Stimulated activated CD4-positive, alpha-beta T cell treated with anti-CD3 and anti-CD28 coated beads, Interleukin-12 subunit alpha, Interleukin-12 subunit beta, amount 100 ng/mL, for 4 hours (primary cell): ENCODE measurements around the gene CYTL1.

Experiments used
- DNase-seq: peaks from one replicate; pipeline ENCODE4 v3.0.0-alpha.2; 2020

The CYTL1 gene

DNA sequence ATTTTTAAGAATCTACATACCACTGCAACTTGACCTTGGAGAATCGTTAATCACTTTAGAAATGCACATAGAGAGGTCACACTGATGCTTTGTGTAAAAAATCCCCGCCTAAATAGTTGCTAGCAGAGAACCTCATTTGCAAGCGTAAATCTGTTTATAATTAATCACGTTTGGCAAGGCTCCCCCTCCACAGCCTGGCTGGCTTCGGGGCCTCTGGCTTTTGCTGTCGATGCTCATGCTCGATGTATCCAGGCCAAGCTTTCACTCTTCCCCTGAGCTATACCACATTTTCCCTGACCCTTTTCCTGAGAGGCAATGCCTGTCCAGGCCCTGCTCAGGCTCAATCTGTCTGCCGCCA lies 23.4 kb downstream of the CYTL1 start:
- no peak for DNase-seq

DNA sequence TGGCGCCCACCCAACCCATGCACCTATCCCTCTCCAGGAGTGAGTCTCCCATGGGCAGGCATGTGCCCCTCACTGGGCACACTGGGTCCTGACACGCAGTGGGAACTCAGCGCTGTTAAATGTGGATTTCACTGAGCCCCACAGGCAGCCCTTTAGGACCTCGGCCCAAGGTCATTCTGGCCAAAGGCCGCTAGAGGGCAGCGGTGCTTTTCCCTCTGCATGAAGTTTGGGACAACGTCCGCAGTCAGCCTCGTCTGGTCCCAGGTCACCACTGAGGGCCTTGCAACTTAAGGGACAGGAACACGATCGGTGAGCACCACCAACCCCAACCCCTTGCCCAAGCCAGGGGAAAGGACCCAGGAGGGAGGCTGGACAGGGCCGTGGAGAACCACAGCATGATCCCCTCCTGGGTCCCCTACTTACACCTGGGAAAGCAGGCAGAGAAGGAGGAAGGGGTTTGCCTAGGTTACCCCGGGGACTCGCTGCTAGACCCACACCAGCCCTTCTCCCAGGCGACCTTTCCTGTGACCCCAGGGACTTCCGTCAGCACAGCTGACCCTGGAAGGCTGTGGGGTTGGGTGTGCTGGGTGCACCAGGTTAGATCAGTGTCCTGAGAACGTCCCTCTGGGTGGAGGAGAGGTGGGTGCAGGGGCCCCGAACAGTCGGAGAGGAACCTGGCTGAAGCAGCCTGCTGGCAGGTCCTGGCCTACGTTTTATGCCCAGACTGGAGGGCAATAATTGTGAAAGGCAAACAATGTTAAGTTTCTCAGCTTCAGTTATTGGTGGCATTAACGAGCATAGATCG lies 24.0 kb downstream of the CYTL1 start:
- peak; percentile 30 for DNase-seq

DNA sequence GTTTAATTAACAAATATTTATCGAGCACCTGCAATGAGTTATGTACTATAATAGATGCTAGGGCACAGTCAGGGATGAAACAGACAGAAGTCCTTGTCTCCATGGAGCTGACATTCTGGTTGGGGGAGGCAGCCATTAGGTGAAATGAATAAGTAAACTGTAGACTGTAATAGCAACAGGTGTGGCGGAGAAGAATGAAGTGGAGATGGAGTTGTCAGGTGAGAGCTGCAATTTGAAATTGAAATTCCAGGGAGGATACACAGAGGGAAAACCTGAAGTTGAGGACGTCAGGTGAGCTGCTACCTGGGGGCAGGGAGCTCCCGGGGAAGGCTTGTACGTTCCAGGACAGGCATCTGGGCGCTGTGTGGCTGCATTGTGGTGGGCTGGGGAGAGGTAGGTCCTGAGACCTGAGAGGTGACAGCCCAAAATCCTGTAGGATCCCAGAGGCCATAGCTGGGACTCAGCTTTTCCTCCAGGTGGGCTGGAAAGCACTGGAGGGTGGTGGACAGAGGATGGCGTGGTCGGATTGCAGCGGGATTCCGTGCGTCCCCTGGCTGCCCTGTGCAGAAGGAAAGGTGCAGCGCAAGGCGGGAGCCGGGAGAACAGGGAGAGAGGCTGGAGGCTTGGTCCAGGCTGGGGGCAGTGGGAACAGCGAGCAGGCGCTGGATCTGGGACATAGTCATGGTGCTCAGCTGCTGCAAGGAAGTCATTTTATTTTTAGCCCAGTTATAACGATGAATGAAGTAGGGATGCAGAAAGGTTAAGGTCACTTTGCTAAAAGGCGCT lies 24.8 kb downstream of the CYTL1 start:
- DNase-seq: no peak

DNA sequence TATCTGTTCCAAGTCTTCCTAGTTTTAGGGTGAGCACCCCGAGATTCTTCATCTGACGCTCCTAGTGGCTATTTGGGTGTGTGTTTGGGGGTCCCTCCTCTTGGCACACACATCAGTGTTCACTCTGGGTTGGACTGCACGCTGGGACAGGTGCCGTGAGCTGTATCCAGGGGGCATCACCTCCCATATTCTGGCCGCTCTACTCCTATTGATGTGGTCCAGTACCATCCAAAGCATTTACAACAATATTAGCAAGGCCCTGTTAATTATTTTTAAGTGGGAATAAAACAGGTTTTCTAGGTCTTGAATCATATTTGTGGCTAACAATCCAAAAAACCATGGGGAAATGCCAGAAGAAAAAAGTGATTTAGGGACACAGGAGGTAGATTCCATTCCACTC lies 26.4 kb downstream of the CYTL1 start:
- DNase-seq: no peak

DNA sequence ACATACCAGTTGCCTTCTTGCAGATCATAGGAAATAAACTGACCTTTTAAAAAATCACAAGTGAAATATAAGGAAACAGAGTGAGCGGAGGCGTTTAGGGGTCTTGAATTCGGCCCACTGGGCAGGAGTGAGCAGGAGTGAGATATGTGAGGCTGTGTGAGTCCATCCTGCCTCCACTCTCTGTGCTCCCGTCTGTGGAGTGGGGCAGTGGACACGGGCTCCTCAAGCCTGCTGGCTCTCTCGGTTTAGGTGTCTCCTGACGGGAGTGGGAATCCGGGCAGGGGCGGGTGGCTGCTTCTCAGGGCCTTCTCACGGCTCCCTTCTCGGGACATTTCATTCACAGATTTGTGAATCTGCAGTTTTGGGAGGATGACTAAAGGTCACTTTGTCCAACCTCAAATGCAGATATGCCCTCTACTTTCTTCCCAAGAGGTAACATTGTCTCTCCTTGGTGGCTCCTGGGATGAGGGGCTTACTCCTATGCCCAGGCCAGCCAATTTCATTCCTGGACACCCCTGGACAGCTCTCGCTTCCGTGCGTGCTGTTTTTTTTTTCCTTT lies 27.6 kb downstream of the CYTL1 start:
- no peak for DNase-seq

DNA sequence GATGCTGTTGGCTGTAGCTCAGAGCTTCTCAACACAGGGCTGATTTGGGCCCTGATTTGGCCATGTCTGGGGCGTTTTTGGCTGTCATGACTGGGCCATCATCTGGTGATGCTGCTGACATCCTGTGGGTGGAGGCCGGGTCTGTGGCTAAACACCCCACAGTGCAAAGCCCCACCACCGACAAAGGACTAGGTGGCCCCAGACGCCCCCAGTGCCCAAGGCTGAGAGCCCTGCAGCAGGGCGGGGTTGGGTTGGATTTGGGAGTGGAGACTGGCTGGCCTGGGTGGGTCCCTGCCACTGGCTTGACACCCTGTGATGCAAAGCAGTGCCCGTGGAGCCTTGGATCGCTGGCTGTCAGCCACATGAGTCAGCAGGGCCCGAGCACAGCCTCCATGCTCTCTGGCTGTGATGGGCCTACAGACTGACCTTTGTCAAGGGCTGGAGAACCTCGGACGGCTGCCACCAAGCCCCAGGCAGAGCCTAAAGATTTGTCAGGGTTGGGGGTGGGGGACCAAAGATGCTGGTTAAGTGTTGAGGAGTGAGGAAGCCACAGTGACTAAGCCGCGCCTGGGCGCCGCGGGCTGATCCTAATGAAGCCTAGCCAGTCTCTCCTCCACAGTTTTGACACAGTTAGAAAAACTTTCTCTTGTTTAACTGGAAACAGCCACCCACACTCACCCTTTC lies 28.3 kb downstream of the CYTL1 start:
- no peak for DNase-seq

DNA sequence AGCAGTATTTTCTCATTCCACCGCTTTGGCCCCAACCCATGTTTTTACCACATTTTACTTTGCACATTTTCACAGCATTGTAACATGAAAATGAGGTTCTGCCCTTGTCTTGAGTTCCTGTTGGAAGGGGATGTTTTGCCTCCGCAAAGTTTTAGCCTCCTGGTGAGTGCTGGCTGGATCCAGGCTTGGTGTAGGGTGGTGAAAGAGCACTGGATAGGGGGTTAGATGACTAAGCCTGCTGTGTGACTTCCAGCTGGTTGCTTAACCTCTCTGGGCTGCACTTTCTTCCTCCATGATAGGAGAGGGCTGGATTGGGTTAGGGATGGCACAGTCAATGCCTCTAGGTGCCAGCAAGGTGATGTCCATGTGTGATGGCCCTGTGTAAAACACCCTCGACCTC lies 28.9 kb downstream of the CYTL1 start:
- DNase-seq: no peak

DNA sequence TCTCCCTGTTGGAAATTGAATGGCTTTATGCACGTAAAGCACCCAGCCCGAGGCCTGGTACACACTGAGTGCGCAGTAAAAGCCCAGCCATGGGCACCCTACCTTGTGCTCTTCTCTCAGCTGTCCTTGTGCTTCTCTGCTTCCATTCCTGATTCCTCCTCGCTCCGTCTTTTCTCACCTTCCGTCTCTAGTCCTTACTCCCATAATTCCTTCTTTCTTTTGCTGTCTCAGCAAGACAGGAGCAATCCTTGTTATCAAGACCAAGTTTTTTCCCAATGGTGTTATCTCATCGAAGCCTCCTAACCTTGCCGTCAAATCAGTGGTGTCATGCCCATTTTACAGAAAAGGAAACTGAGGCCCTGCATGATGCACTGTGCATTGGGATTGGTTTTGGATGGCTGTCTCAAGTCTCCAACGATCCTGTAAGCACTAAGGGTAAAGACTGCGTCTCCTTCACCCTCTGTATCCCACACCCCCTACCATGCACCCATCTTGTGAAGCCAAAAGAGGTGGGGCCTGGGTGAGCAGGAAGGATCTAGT lies 30.1 kb downstream of the CYTL1 start:
- DNase-seq: no peak

DNA sequence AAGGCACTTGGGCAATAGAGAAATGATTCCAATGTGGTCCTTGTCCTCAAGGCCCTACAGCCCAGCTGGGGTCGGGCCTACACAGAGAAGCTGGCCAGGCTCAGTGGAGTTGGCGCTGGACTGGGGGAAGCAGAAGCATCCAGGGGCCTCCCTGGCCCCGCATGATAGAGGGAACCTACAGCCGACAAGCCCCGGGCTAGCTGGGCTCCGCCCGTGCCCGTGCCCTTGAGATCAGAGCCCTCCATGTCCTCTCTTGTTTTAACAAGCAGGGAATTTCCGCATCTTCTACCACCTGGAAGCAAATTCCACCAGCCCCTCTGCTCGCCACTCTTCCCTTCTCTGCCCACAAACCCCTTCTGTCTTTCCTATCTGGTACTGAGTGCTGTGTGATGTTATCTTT lies 31.6 kb downstream of the CYTL1 start:
- no peak for DNase-seq

DNA sequence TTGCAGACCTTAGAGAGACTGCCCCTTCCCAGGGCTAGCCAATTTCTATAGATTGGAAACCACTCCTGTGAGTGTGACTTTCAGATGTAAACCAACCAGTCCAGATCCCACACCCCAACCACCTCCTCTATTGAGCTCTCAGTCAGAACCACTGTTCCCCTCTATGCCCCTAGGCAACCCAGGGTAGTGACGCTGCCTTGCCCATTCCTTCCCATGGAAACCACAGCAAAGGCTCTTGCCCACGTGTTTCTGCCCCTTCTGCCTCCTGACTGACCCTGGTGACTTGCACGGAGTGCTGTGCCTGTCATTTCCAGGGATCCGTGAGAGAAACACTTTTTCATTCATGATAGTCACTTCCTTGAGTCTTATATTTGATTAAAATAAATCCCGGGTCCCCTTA lies 32.4 kb downstream of the CYTL1 start:
- no peak for DNase-seq

DNA sequence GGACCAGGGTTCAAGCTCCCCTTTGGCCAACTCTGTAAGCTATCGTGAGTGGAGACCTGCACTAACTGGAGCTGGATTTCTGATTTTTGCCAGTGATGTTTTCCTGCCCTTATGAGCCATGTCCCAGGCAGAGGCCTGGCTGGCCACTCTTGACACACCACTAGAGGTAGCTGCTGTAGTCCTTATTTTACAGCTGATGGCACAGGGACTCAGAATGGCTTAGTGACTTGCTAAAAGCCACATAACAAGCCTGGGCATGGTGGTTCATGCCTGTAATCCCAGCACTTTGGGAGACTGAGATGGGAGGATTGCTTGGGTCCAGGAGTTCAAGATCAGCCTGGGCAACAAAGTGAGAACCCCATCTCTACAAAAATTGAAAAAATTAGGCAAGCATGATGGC lies 33.4 kb downstream of the CYTL1 start:
- no peak for DNase-seq

DNA sequence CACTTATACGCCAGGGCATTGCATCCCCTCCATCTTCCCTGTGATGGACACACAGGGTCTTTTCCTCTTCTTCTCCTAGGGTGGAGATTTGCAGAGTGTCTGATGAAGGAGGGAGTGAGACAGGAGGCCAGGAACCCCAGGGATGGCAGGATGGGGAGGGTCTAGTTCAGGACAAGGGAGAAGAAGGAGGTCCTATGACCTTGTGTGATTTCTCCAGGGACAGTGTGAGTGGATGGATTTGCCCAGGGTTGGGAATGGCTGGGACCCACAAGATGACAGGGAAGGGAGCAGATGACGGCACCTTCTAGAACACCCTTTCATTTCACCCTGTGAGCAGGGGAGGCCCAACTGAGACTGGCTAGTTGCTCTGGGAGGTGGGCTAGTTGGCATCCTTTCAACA lies 34.2 kb downstream of the CYTL1 start:
- no peak for DNase-seq

DNA sequence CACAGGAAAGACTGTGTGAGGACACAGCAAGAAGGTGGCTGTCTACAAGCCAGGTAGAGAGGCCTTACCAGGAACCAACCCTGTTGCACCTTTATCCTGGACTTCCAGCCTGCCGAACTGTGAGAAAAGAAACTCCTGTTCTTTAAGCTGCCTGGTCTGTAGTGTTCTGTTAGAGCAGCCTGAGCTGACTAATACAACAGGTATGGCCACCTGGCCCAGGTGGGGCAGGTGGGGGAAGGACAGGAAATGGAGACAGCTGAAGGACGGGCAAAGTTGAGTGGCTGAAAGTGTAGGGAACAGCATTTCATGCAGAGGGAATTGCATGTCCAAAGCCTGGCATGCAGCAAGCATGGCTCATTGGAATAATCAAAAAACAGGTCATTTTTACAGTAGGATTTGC lies 35.1 kb downstream of the CYTL1 start:
- no peak for DNase-seq

DNA sequence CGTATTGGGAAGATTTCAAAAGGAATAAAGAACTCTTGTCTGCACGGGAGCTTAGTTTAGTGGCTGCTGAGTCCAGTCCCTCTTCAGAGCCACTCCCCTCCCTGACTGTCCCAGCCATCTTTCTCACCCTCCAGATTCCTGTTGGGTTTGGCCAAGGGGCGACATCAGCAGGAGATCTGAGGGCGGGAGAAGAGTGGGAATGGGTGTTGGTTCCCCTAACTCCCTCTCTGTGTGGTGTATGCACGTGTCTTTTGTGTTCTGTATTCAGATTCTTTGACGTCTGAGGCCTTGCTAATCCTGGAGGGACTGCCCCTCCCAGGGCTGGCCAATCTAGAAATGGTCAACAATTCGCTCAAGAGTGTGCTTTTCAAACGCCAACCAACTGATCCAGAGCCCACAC lies 37.4 kb downstream of the CYTL1 start:
- DNase-seq: no peak

DNA sequence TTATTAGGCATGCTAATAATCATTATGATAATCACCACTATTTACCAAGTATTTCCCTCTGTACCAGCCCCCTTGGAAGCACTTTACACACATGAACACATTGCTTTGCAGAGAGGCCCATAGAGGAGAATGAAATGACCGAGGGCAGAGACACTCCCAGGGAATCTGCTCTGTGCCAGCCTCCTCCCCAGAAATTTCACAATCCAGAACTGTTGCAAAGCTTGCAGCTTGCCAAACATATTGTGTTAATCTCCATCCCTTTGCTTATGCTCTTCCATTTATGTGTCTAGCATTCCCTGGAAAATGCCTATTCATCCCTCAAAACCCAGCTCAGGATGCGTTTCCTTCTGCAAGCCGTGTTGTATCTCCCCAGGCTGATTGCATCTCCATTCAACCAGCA lies 37.8 kb downstream of the CYTL1 start:
- no peak for DNase-seq

DNA sequence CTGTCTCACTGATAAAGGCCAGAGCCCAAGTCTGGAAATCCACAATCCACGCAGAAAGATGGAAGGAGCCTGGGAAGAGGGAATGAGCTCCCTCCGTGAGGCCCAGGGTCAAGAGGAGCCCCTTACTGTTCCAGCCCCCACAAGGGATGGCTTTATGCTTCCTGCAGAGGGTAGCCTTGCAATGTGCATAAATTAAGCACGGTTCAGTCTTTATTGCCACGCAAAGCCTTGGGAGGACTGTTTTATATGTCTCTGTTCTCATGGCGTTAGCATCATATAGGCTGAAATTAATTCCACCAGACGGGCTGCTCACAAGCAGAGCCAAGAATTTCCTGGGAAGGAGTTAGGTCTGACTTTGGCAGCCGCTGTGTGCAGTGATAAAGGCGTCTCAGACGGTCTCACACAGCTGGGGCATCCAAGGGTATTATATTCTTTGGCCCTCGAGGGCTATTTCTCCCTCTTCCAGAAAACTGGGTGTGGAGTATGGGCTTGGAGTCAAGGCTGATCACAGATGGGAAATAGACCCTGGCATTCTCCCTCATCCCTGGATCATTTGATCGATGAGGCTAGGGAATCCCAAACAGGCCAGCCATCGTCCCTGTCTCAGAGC lies 38.5 kb downstream of the CYTL1 start:
- no peak for DNase-seq

DNA sequence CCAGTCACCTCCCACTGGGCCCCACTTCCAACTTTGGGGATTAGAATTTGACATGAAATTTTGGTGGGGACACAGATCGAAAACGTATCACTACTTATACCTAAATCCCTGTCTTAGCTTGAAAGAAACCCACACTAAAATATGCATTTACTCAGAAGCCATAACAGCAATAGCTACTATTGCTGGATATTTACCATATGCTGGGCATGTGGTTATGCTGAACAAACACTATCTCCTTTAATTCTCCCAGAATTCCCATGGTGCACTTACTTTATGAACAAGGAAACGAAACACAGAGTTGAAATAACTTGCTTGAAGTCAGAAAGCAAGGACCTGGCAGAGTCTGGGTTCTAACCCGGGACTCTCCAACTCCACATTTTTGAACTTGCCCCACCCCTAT lies 39.3 kb downstream of the CYTL1 start:
- DNase-seq: no peak

DNA sequence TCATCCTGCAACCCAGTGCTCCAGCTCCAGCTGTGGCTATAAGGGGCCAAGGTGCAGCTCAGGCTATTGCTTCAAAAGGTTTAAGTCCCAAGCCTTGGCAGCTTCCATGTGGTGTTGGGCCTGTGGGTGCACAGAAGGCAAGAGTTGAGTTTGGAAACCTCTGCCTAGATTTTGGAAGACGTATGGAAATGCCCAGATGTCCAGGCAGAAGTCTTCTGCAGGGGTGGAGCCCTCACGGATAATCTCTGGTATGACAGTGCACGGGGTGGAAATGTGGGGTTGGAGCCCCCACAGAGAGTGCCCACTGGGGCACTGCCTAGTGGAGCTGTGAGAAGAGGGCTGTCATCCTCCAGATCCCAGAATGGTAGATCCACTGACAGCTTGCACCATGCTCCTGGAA lies 44.5 kb downstream of the CYTL1 start:
- DNase-seq: no peak

DNA sequence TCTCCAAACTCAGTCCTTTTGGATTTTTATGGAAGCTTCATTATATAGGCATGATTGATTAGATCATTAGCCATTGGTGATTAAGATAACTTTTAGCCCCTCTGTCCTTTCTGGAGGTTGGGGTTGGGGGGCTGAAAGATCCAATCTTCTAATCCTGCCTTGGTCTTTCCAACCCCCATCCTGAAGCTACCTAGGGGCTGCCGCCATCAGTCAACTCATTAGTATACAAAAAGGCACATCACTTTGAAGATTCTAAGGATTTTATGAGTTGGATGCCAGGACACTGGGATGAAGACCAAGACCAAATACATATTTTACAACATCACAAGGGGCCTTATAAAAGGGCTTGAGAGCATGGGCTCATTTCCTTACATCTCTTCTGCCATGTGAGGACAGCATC lies 47.5 kb downstream of the CYTL1 start:
- no peak for DNase-seq

DNA sequence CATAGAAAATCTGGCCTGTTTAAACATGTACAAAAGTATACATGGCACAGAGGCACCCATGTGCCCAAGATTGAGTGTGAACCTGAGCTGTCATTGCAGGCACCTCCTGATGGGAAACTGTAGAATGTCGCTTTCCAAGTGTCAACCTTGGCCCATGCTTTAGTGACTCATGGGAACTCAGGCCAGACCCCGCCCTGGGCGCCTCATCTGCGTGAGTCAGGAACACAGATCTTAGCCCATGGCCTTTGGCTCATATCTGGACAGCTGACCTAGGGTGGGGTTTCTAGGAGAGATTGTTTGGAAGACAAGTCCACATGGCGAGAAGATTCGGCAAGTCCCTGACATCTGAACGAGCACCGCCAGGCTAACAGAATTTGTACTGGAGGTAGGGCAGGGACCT lies 50.0 kb downstream of the CYTL1 start:
- no peak for DNase-seq

DNA sequence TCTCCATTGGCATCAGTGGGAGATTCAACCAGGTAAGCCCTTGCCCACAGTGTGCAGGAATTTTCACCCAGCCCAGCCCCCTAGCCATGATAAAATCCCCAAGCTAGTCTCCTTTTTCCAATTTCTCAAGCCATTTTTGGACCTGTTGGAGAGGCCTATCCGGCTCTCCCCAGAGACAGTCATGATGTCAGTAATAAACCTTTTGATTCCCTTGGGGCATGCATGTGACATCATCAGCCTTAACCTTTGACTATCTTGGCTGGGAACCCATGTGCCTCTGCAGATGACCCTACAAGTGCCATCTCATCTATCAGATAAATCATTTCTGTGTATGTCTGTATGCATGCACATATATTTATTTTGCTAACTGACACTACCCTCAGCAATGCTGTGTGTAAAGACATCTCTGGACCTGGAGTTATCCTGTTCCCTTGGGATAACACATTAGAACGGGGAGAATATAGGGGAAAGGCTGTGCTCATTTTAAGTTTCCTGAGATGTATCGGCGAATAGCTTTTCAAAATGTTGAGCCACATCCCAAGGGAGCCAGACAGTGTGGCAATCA lies 51.0 kb downstream of the CYTL1 start:
- DNase-seq: no peak
